SK-N-SH treated with all-trans-retinoic acid at 6 μM for 48 hours (cell line): Measurements from ENCODE around the gene PTPRN.

Experiments
- CSDC2 ChIP-seq: fragments of 250-450 bp; sonication (Bioruptor Pico); IDR thresholded peaks from 2 replicates; pipeline ENCODE4 v1.5.0; 2020; ENCODE audit warnings: mild to moderate bottlenecking, moderate library complexity
- ISL1 ChIP-seq: fragments of 250-450 bp; sonication (Bioruptor Pico); IDR thresholded peaks from 2 replicates; pipeline ENCODE4 v2.1.2; 2022; ENCODE audit warnings: mild to moderate bottlenecking, moderate library complexity
- OSR1 ChIP-seq: fragments of 250-450 bp; sonication (Bioruptor Pico); IDR thresholded peaks from 2 replicates; pipeline ENCODE4 v1.8.0; 2022; ENCODE audit warnings: moderate library complexity, mild to moderate bottlenecking, inconsistent platforms
- PATZ1 ChIP-seq: fragments of 250-450 bp; sonication (Bioruptor Pico); IDR thresholded peaks from 2 replicates; pipeline ENCODE4 v1.8.0; 2020; ENCODE audit warnings: mild to moderate bottlenecking, moderate library complexity, borderline replicate concordance
- RARB ChIP-seq: fragments of 250-450 bp; sonication (Bioruptor Pico); IDR thresholded peaks from 2 replicates; pipeline ENCODE4 v1.8.0; 2021; ENCODE audit warnings: mild to moderate bottlenecking, moderate library complexity
- ZNF565 ChIP-seq: fragments of 450-650 bp; formaldehyde crosslinking; conservative IDR thresholded peaks from 2 replicates; pipeline ENCODE4 v1.5.0; 2020; ENCODE audit warnings: low read depth, mild to moderate bottlenecking, moderate library complexity
- ZNF8 ChIP-seq: fragments of 450-650 bp; formaldehyde crosslinking; IDR thresholded peaks from 2 replicates; pipeline ENCODE4 v1.5.0; 2020; ENCODE audit warnings: mild to moderate bottlenecking, moderate library complexity

GRCh38 chr2:219252900-219253752, 56.1 kb downstream of the PTPRN start, which contains the start of gene TUBA4B:
- no peak for TF ChIP-seq RARB (CRISPR knock-in tag)
- TF ChIP-seq PATZ1 (CRISPR knock-in tag), result no peak
- TF ChIP-seq ZNF565 (CRISPR knock-in tag), result no peak
- no peak for TF ChIP-seq ISL1
- TF ChIP-seq OSR1 (CRISPR knock-in tag), result no peak
- TF ChIP-seq ZNF8 (CRISPR knock-in tag), result no peak
- no peak for TF ChIP-seq CSDC2 (CRISPR knock-in tag)
